ENCODE data around the gene LDB3. TPM values are rescaled to one million over a fixed set of nuclear protein-coding genes. Genes with fewer than 3 reads are reported as not detected.

The LDB3 gene
- total RNA-seq, 2 donors from 2014 or later: 0.11 to 0.35 TPM

DNA sequence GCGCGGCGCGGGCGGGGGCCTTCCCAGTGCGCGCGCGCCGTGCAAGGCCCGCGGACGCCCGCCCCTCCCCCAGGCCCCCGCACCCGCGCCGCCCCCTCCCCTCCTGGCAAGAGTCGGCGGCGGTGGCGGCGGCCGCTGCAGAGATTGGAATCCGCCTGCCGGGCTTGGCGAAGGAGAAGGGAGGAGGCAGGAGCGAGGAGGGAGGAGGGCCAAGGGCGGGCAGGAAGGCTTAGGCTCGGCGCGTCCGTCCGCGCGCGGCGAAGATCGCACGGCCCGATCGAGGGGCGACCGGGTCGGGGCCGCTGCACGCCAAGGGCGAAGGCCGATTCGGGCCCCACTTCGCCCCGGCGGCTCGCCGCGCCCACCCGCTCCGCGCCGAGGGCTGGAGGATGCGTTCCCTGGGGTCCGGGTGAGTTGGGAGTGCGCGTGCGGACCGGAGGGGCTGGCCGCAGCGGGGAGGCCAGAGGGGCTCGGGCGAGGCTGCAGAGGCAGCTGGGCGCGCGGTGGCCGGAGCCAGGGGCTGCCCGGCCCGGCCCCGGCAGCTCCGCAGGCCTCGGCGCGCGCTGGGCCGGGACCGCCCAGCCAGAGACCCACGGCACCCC is 88.3 kb downstream of the LDB3 start, which contains the start of gene BMPR1A:
Gene BMPR1A, plus strand, starts transcription at position 109 of the 602 bp plus-strand sequence. CDS start 119,400 bp downstream, outside the sequence.
- no peak for TF ChIP-seq CTCF (conservative IDR thresholded peaks at IDR 0.05)
- WGBS, 2 experiments (ENCODE audit: insufficient coverage in 1 of 2, insufficient read length in 1 of 2): 0% methylated on average over 15 to 82 of the region's 85 CpGs
- Mint-ChIP-seq H3K4me1 (peaks cover 32% of the 10 kb centered on the region), H3K9me3 (no peaks in the 10 kb centered on the region), H3K36me3 (ENCODE audit: low read depth) (no peaks in the 10 kb centered on the region), H3K4me3 (peak within 1 kb of the TSS; percentile 93), H3K27me3 (ENCODE audit: insufficient read depth) (no peaks in the 10 kb centered on the region), H3K27ac (peak within 1 kb of the TSS; percentile 97)
- H3K27ac ChIP-seq (ENCODE audit: low read depth, low read length): peak within 1 kb of the TSS; percentile 95
- H3K4me1 ChIP-seq (ENCODE audit: control insufficient read depth, insufficient read depth, low read length): no peaks in the 10 kb centered on the region
- no peaks in the 10 kb centered on the region for H3K27me3 ChIP-seq (ENCODE audit: control insufficient read depth, insufficient read depth, low read length, poor library complexity, severe bottlenecking)
- H3K36me3 ChIP-seq (ENCODE audit: control insufficient read depth, insufficient read depth, low read length): peaks cover 4% of the 10 kb centered on the region
- no peaks in the 10 kb centered on the region for H3K9me3 ChIP-seq (ENCODE audit: control insufficient read depth, low read length)
- peak within 1 kb of the TSS; percentile 97 for H3K9ac ChIP-seq (ENCODE audit: extremely low read depth, low read length, poor library complexity, severe bottlenecking)
- peak within 1 kb of the TSS; percentile 100 for H3K4me3 ChIP-seq (ENCODE audit: low read length)
- peak; percentile 98 for DNase-seq

DNA sequence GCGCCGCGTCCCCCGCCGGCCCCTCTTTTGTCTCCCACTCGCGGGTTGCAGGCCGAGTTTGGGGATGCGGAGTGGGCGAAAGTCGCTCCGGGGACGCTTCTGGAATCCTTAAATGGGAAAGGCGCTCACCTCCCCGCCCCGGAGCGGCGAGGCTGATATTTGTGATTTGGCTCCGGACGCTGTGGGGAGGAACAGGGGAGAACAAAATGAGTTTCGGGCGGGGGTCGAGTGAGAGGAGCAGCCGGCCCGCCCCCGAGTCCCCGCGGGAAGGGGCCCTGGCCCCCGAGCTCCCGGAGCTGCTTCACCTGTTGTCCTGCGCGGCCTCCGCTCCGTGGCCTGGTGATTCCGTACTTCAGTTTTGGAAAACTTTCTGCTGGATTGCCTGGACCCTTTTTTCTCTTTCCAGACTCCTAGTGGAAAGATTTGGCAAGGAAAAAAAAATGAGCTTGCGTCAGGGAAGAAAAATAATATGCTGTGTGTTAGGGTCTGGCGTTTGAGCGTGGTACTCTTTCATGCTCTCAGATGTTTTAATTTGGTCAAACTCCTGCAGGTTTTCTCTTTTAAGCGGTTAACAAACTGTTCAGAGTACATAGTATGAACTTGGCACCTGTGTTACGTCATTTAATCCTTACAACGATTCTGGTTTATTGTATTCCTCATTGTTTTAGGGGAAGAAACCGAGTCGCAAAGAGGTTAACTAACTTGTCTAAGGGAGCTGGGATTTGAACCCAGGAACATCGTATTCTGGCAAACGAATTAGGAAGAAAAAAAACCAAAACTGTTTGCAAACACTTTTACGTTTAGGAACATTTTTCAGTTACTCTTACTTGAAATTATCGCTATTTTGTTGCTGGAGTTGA is 89.0 kb downstream of the LDB3 start:
- peaks cover 36% of the 10 kb centered on the region for H3K4me1 Mint-ChIP-seq
- 0 to 1% methylated on average over 19 to 47 of the region's 47 CpGs for WGBS, 2 experiments (ENCODE audit: insufficient coverage in 1 of 2, insufficient read length in 1 of 2)

More for the DNA sequence above, 89.0 kb downstream of the LDB3 start:
- Histone ChIP-seq H3K27me3 (ENCODE audit: control insufficient read depth, insufficient read depth, low read length, poor library complexity, severe bottlenecking) (no peaks in the 10 kb centered on the region), H3K9me3 (ENCODE audit: control insufficient read depth, low read length) (no peaks in the 10 kb centered on the region), H3K9ac (ENCODE audit: extremely low read depth, low read length, poor library complexity, severe bottlenecking) (peak overlapping the region; percentile 92), H3K4me3 (ENCODE audit: low read length) (peak overlapping the region; percentile 100), H3K27ac (ENCODE audit: low read depth, low read length) (peak overlapping the region; percentile 86), H3K36me3 (ENCODE audit: control insufficient read depth, insufficient read depth, low read length) (peaks cover 4% of the 10 kb centered on the region), H3K4me1 (ENCODE audit: control insufficient read depth, insufficient read depth, low read length) (no peaks in the 10 kb centered on the region)
- no peaks in the 10 kb centered on the region for H3K36me3 Mint-ChIP-seq (ENCODE audit: low read depth)
- peak overlapping the region; percentile 97 for H3K27ac Mint-ChIP-seq
- no peaks in the 10 kb centered on the region for H3K9me3 Mint-ChIP-seq
- peak overlapping the region; percentile 93 for H3K4me3 Mint-ChIP-seq
- H3K27me3 Mint-ChIP-seq (ENCODE audit: insufficient read depth): no peaks in the 10 kb centered on the region
- peak; percentile 52 for TF ChIP-seq CTCF (conservative IDR thresholded peaks at IDR 0.05)
- peak; percentile 65 for DNase-seq
